GM12878 (cell line): ENCODE data around the gene LTB4R2. TPM values are rescaled to one million over a fixed set of nuclear protein-coding genes. Genes with fewer than 3 reads are reported as not detected.

Source experiments
- ATF7 ChIP-seq: fragments of 450-650 bp; IDR thresholded peaks from 2 replicates; pipeline ENCODE4 v1.6.1; 2016; ENCODE audit warnings: low read depth, mild to moderate bottlenecking
- BACH1 ChIP-seq: fragments of 450-650 bp; IDR thresholded peaks from 2 replicates; pipeline ENCODE4 v1.6.1; 2017; ENCODE audit warnings: mild to moderate bottlenecking, borderline replicate concordance
- BCL11A ChIP-seq: IDR thresholded peaks from 2 replicates; pipeline ENCODE4 v1.6.1; 2011; ENCODE audit warnings: low read depth, low read length
- CEBPB ChIP-seq, 2 experiments: fragments of 150-350 bp in 1 of 2; IDR thresholded peaks; 2 replicates each; pipeline ENCODE4 v1.6.1; 2012 to 2014; ENCODE audit warnings: low read depth in 2 of 2, low read length in 2 of 2, borderline replicate concordance in 1 of 2, inconsistent platforms in 1 of 2
- CHD2 ChIP-seq: IDR thresholded peaks from 2 replicates; pipeline ENCODE4 v1.6.1; 2011; ENCODE audit warnings: low read depth, low read length, improper control_type of control experiment, borderline replicate concordance
- DPF2 ChIP-seq: fragments of 450-650 bp; IDR thresholded peaks from 2 replicates; pipeline ENCODE4 v1.6.1; 2017; ENCODE audit warnings: mild to moderate bottlenecking
- ELK1 ChIP-seq: IDR thresholded peaks from 2 replicates; pipeline ENCODE4 v1.6.1; 2012; ENCODE audit warnings: low read depth, low read length, improper control_type of control experiment
- HDAC2 ChIP-seq: fragments of 200-600 bp; sonication (generic); IDR thresholded peaks from 2 replicates; pipeline ENCODE4 v1.6.1; 2017
- IKZF2 ChIP-seq, 2 experiments: fragments of 450-650 bp; IDR thresholded peaks; 2 replicates each; pipeline ENCODE4 v1.6.1; 2017; ENCODE audit warnings: mild to moderate bottlenecking in 2 of 2, moderate library complexity in 2 of 2
- IRF3 ChIP-seq: fragments of 450-650 bp; IDR thresholded peaks from 2 replicates; pipeline ENCODE4 v1.6.1; 2014; ENCODE audit warnings: mild to moderate bottlenecking
- IRF5 ChIP-seq: fragments of 450-650 bp; IDR thresholded peaks from 2 replicates; pipeline ENCODE4 v1.6.1; 2017; ENCODE audit warnings: borderline replicate concordance
- KAT2A ChIP-seq: conservative IDR thresholded peaks from 2 replicates; pipeline ENCODE4 v1.6.1; 2011; ENCODE audit warnings: low read depth, low read length; ENCODE audit not compliant: control insufficient read depth
- LARP7 ChIP-seq: fragments of 450-650 bp; IDR thresholded peaks from 2 replicates; pipeline ENCODE4 v1.6.1; 2017; ENCODE audit warnings: mild to moderate bottlenecking
- PRDM15 ChIP-seq: fragments of 450-650 bp; formaldehyde crosslinking; IDR thresholded peaks from 2 replicates; pipeline ENCODE4 v1.4.0; 2020; ENCODE audit warnings: mild to moderate bottlenecking, moderate library complexity
- SIX5 ChIP-seq: IDR thresholded peaks from 2 replicates; pipeline ENCODE4 v1.6.1; 2011; ENCODE audit warnings: mild to moderate bottlenecking, low read depth, low read length, moderate library complexity; ENCODE audit not compliant: severe bottlenecking
- STAT1 ChIP-seq: fragments of 450-650 bp; conservative IDR thresholded peaks from 2 replicates; pipeline ENCODE4 v1.6.1; 2014; ENCODE audit warnings: antibody characterized with exemption, mild to moderate bottlenecking
- SUPT20H ChIP-seq: IDR thresholded peaks from 2 replicates; pipeline ENCODE4 v1.6.1; 2011; ENCODE audit warnings: low read depth, mild to moderate bottlenecking, low read length, moderate library complexity, borderline replicate concordance; ENCODE audit not compliant: control insufficient read depth
- ZNF592 ChIP-seq: fragments of 450-650 bp; IDR thresholded peaks from 2 replicates; pipeline ENCODE4 v1.6.1; 2017; ENCODE audit warnings: mild to moderate bottlenecking, moderate library complexity
- polyA plus RNA-seq, 11 experiments: library from polyadenylated mRNA; depleted of rRNA in 4 of 11; unstranded in 6 of 11; stranded (reverse) in 5 of 11; fragments of >200 nt; fragmentation: Nextera tagmentation in 4 of 11; fragmentation: Illumina TruSeq in 1 of 11; extraction: Ambion mirVana in 4 of 11; extraction: Trizol in 1 of 11; gene quantifications; 1 replicate in 1 of 11; 2 replicates in 10 of 11; pipeline versions ENCODE4 v1.2.1 to v1.2.3, GENCODE V29; 2011 to 2016; ENCODE audit warnings: inconsistent platforms in 2 of 11, missing spikeins in 2 of 11, low read depth in 1 of 11
- total RNA-seq, 4 experiments: library from RNA; depleted of rRNA in 3 of 4; stranded (reverse); fragments of >200 nt in 3 of 4; fragmentation: Illumina TruSeq in 1 of 4; extraction: Trizol in 1 of 4; gene quantifications; 2 replicates each; pipeline versions ENCODE4 v1.2.1 to v1.2.3, GENCODE V29; 2013 to 2021

LTB4R2 gene
- total and polyA plus RNA-seq, 10 of the 15 experiments (the other 5 are each of a cell fraction or from before 2014, with no cell fraction given), result 0.06 to 16.0 (median 2.6) TPM

GRCh38 chr14:24310646-24311604, 985 bp downstream of the LTB4R2 start, which contains the start of gene LTB4R (continued):
- TF ChIP-seq PRDM15 (CRISPR knock-in tag) (no peak), HDAC2 (no peak), CEBPB (IDR thresholded peaks at IDR 0.05; ENCODE audit: borderline replicate concordance in 1 of 2, low read depth in 2 of 2, low read length in 2 of 2) (no peak), STAT1 (no peak), IKZF2 (IDR thresholded peaks at IDR 0.05) (no peak), IRF5 (no peak), IRF3 (no peak), CHD2 (no peak), SIX5 (no peak), ATF7 (no peak), BACH1 (peak; percentile 33), LARP7 (peak; percentile 66), BCL11A (no peak), KAT2A (no peak), ZNF592 (no peak), DPF2 (no peak; the same call in none of the 2 replicates), ELK1 (no peak), SUPT20H (no peak)
